NCI-H69 (cell line): ENCODE data around the gene PRAMEF12.
"Not testable (repeated sequence)": the region's sequence is repeated elsewhere in the genome, so short reads cannot be mapped to it uniquely, and the experiment has no call there.

ENCODE experiments used
- DNase-seq: peaks from one replicate; lab custom pipeline; 2025; lab: John Stamatoyannopoulos, UW

The PRAMEF12 gene

DNA sequence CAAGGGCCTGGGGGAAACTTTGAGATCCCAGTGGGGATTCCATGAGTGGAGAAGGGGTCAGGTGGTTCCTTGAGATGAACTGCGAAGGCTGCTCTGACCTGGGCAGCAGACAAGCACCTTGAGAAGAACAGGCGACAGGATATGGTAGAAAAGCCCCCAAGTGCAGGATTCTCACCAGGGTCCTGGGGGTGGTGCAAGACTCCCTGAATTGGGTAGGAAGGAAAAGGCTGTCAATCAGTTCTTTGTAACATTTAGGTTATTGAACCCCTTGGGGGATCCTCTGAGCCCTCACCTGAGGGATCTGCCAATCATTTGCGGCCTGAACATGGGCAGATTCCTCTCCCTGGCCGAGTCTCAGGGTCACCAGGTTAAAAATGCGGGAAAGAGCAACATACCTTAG, 2.4 kb upstream of the PRAMEF12 start:
- DNase-seq: no peak

DNA sequence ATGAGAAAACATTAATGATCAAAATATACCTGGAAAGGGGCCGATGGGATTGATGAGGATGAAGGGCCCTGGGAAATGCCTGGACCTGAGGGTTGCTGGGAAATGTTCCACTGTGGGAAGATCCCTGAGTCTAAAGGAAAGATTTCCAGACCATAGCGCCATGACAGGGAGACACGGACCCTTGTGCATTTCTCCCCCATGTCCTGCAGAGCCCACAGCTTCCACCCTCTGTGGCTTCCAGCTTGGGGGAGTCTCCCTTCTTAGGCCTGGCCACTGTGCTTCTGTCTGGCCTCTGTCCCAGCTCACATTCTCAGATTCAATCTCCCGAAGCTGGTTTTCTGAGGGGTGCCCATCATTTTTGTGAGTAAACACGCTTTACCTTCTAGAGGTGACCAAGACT, 1.0 kb upstream of the PRAMEF12 start:
- no peak for DNase-seq

GRCh38 chr1:12774801-12775345, 1.3 kb downstream of the PRAMEF12 start:
- DNase-seq: no peak

DNA sequence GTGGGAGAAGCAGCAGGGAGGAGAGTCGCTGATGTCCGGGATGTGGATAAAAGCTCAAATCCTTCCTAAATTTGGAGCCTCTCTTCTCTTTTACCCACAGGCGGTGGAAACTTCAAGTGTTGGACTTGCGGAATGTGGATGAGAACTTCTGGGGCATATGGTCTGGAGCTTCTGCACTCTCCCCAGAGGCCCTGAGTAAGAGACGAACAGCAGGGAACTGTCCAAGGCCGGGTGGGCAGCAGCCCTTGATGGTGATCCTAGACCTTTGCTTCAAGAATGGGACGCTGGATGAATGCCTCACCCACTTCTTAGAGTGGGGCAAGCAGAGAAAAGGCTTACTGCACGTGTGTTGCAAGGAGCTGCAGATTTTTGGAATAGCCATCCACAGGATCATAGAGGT, 1.9 kb downstream of the PRAMEF12 start:
- no peak for DNase-seq

- no peak for DNase-seq
Measured at GRCh38 chr1:12776801-12777557, 3.4 kb downstream of the PRAMEF12 start.

DNA sequence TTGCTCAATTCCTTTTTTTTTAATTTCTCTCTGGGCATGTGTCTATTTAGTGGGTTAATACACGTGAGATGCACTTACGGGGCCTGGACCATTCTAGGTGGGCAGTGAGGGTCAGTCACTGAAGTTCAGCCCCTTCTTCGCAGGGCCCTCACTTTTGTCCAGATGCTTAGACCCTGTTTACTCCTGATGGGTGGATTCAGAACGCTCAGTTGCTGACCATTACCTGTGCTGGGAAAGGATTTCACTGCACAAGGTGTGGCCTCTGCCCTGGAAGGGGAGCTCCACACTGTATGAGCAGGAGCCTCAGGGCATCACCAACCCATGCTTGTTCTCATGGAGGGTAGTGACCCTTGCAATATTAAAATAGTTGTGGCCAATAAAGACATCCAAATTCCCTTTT, 4.5 kb downstream of the PRAMEF12 start:
- DNase-seq: no peak

GRCh38 chr1:12778907-12779306, 5.4 kb downstream of the PRAMEF12 start:
- no peak for DNase-seq

GRCh38 chr1:12781488-12781887, 8.0 kb downstream of the PRAMEF12 start:
- DNase-seq: peak; percentile 28

DNA sequence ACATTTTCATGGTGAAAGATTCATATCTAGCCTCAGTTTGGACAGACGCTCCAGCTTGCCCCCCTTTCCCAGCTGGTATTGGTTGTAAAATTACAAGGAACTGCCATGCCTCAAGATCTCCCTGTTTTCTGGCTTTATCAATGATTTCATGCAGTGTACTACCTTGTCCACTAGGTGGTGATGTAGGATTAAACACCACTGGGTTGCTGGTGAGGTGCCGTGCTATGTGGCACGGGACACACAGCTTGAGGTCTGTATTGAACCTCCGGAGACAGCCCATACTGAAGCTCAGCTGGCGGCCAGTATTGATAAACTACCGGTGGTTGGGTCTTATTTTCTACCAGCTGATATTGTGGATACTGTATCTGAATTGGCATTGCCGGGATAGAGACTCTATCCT, 10.2 kb downstream of the PRAMEF12 start:
- DNase-seq: peak; percentile 6

- not testable (repeated sequence) for DNase-seq
Measured at GRCh38 chr1:12784729-12785128, 11.2 kb downstream of the PRAMEF12 start.

DNA sequence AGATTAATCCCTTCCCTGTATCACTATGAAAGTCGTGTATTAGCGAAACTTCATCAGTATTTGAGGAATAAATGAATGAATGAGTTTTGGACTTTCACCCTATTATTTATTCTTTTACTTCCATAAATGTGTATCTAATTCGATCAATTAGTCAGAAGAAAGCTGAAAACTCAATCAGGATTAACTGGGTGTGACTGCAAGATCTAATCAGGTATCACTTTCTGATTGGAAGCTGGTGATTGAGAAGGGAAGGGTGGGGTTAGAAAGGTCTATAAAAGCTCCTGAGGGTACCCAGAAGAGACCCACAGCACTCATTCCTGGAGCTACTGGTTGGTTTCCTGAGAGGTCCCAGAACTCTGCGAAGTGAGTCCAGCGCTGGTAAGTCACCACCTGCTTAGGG, 17.6 kb downstream of the PRAMEF12 start, which contains the start of gene PRAMEF1:
Gene PRAMEF1 (plus strand): TSS at position 301 of the 400 bp plus-strand sequence. CDS start 1,831 bp downstream, outside the sequence.
- DNase-seq: not testable (repeated sequence)

DNA sequence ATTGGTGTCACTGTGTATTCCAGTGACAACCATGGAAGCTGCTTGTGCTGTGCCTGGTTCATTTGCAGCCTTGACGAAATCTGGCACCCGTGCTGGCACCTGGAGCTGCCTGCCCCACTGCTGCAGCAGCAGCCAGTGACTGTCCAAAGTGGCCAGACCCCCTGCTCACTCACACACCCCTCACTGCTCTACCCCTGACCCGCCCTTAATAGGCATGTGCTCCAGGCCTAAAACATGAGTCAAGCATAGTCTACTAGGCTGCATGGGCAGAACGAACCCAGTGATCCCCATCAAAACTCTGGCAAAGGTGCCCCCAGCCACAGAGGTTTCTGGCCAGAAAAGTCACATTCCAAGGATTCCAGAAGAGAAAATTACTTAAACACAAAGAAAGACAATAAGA, 25.4 kb downstream of the PRAMEF12 start:
- DNase-seq: no peak

DNA sequence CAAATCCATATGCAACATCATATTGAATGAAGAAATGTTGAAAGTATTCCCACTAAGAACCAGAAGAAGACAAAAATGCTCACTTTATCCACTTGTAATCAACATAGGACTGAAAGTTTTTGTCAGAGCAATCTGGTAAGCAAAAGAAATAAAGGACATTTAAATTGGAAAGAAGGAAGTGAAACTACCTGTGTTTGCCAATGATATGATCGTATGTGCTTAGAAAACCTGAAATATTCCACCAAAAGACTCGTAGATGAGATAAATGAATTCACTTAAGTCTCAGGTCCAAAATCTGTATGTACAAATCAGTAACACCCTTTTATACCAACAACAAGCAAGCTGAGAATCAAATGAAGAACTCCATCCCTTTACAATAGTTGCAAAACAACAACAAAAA, 26.2 kb downstream of the PRAMEF12 start:
- no peak for DNase-seq

GRCh38 chr1:12809933-12810332, 36.4 kb downstream of the PRAMEF12 start:
- DNase-seq: no peak

GRCh38 chr1:12810691-12811408, 37.3 kb downstream of the PRAMEF12 start:
- DNase-seq: no peak

DNA sequence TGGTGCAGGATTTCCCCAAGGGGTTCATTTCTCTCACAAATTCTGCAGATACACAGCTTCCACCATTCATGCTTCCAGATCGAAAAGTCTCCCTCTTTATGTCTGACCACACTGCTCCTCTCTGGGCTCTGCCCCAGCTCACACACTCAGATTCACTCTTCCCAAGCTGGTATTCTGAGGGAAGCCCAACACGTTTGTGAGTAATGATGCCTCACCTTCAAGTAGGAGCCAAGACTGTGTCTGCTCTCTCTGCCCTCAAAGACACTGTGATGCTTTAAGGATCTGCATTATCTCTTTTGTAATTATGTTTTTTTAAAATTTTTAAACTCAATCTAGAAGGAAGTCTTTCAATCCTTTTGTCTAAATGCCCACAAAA, 37.9 kb downstream of the PRAMEF12 start:
- DNase-seq: no peak

GRCh38 chr1:12819061-12819460, 45.5 kb downstream of the PRAMEF12 start:
- DNase-seq: not testable (repeated sequence)
